Peyer's patch (tissue), 4 donors: Measurements from ENCODE around the gene TNFRSF18.

Experiments
- CTCF ChIP-seq, 6 experiments: fragments of 450-650 bp in 4 of 6; fragments of 200-600 bp in 2 of 6; sonication (generic) in 1 of 6; IDR thresholded peaks; one replicate each; pipeline ENCODE4 v1.5.1; 2017 to 2019; ENCODE audit warnings: antibody characterized with exemption in 6 of 6, mild to moderate bottlenecking in 3 of 6, moderate library complexity in 1 of 6
- POLR2A ChIP-seq, 2 donors: fragments of 450-650 bp; IDR thresholded peaks; one replicate each; pipeline ENCODE4 v1.5.1; 2017; ENCODE audit warnings: antibody characterized with exemption in 2 of 2, mild to moderate bottlenecking in 2 of 2, moderate library complexity in 2 of 2

- TF ChIP-seq POLR2A (IDR thresholded peaks at IDR 0.05) (no peak), CTCF (IDR thresholded peaks at IDR 0.05) (no peak)
Measured at GRCh38 chr1:1173061-1173792, 33.2 kb downstream of the TNFRSF18 start.
